Stimulated activated CD4-positive, alpha-beta T cell treated with anti-CD3 and anti-CD28 coated beads, Interleukin-1b, Interleukin-23, amount 100 ng/mL, for 48 hours (primary cell): ENCODE measurements around the gene DOCK2.
"Not testable (repeated sequence)": the region's sequence is repeated elsewhere in the genome, so short reads cannot be mapped to it uniquely, and the experiment has no call there.

Experiments
- DNase-seq: peaks from one replicate; pipeline ENCODE4 v3.0.0-alpha.2; 2020

Gene DOCK2

GRCh38 chr5:169721771-169722170 lies 84.7 kb downstream of the DOCK2 start:
- no peak for DNase-seq

DNA sequence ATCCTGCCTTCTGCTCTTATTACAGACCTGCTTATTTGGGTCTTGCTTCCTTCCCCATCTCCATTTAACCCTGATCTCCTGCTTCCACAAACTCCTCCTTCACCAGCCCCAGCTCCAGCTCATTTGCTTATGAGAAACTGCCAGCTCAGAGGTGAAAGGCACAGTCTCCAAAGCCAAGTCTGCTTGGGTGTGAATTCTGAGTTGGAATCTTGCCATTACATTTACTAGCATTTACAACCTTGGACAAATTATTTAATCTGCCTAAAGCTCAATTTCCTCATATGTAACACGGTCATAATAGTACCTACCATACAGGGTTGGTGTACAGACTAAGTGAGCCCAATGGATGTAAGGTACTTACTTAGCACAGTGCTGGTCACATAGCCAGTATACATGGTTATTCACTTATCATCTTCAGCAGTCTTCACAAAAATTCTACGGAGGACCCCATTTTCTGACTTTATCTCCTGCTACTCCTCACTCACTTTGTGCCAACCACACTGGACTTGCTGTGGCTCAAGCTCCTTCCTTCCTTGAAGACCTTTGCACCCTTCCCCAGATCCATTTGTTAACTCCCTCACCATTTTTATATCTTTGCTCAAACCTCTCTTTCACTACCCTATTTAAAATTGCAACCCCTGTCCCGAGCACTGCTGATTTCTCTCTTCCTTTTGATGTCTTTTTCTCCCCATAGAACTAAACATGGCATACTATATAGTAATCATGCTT lies 86.2 kb downstream of the DOCK2 start:
- DNase-seq: no peak

- no peak for DNase-seq
These were observed 87.4 kb downstream of the DOCK2 start for GRCh38 chr5:169724303-169725087.

DNA sequence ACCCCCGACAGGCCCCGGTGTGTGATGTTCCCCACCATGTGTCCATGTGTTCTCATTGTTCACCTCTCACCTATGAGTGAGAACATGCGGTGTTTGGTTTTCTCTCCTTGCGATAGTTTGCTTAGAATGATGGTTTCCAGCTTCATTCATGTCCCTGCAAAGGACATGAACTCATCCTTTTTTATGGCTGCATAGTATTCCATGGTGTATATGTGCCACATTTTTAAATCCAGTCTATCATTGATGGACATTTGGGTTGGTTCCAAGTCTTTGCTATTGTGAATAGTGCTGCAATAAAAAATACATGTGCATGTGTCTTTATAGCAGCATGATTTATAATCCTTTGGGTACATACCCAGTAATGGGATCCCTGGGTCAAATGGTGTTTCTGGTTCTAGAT lies 88.6 kb downstream of the DOCK2 start:
- DNase-seq: not testable (repeated sequence)

DNA sequence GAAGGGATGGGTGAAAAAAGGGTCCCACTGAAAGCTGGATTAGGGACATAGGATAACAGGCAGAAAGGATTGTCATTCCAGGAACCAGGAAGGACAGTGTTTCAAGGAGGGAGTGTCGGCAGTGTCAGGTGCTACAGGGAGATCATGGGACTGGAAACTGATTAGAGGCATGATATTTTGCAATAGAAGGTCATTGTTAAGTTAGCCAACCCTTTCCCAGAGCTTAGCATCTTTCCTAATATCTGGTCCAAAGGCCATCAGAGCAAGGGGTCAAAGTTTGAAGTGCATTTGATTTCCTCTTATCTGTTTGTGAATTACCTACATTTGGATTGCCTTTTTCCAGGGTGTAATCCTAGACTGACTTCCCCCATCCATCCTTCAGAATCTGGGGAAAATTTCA lies 91.3 kb downstream of the DOCK2 start:
- DNase-seq: no peak

DNA sequence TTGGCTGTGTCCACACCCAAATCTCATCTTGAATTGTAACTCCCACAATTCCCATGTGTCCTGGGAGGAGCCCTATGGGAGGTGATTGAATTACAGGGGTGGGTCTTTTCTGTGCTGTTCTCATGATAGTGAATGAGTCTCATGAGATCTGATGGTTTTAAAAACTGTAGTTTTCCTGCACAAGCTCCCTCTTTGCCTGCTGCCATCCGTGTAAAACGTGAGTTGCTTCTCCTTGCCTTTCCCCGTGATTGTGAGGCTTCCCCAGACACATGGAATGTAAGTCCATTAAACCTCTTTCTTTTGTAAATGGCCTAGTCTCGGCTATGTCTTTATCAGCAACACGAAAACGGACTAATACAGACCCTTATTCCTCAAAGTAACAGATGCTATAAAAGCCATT lies 94.1 kb downstream of the DOCK2 start:
- DNase-seq: no peak

GRCh38 chr5:169732841-169733240 lies 95.8 kb downstream of the DOCK2 start:
- no peak for DNase-seq

DNA sequence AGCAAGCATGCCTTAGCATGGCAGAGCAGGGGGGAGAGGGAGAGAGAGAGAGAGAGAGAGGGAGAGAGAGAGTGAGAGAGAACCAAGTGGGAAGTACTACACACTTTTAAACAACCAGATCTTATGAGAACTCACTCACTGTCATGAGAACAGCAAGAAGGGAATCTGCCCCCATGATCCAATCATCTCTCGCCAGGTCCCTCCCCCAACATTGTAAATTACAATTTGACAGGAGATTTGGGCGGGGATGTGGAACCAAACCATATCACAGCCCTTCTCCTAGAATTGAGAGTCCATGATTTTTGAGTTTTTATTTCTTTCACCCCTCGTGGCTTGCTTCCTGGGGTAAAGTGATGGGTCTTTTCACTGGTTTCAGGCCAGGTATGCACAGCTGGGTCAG lies 98.8 kb downstream of the DOCK2 start:
- no peak for DNase-seq

DNA sequence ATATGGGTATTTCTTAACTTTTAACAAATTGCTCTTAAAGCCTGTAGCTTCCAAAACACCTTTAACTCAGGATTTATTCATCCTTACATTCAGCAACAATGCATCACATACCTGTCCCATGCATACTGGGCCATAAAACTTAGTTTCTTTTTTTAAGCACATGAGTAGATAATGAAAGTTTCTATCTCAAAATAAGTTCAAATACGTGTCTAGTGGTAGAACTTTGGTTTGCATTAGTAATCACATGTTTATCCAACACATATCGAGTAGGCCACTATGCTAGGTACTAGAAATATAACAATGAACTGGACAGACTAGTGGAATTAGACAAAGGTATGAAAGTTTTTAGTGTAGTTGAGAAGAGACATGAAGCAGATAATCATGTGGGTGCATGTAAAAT lies 99.6 kb downstream of the DOCK2 start:
- DNase-seq: no peak

DNA sequence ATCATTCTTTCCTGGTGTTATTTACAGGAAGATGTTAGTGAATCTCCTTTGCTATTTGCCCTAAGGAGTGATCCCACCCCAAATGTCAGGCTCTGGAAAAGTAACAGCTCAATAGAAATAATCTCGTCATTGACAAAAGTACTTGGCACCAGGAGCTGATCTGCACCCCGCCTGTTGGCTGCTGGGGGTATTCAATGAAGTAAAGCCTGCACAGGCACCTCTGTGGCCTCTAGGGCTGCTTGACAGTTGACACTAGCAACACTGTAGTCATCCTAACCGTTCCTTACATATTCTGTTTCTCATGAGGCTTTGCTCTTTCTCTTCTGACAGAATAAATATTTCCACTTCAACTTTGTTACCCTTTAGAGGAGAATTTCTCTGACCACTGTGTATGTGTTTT lies 103.4 kb downstream of the DOCK2 start:
- no peak for DNase-seq

GRCh38 chr5:169742771-169743296 lies 105.8 kb downstream of the DOCK2 start:
- DNase-seq: no peak

GRCh38 chr5:169744336-169744735 lies 107.3 kb downstream of the DOCK2 start:
- DNase-seq: no peak

GRCh38 chr5:169745441-169746146 lies 108.5 kb downstream of the DOCK2 start:
- DNase-seq: no peak

DNA sequence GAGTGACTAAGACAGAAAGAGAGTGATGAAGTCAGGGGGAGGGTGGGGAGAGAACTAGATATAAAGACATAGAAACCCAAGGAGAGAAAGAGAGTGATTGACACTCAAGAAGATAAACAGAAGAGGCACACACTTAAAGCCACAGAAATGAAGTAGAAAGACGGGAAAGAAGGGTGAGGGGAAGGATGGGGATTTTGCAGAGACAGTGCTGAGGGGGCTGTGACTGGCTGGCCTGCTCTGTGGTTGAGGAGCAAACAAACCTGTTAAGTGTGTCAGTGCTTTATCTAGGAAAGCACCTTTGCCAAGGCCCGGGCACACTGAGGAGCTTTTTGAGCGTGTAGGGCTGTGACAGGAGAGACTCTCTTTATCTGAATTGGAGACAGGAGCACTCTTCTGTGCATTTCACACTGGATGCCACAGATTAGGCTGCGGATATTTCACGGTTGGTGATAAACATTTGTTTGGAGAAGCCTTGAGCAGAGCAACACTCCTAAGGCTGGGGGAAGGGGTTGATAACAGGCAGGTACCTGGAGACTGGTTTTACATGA lies 109.1 kb downstream of the DOCK2 start:
- no peak for DNase-seq

DNA sequence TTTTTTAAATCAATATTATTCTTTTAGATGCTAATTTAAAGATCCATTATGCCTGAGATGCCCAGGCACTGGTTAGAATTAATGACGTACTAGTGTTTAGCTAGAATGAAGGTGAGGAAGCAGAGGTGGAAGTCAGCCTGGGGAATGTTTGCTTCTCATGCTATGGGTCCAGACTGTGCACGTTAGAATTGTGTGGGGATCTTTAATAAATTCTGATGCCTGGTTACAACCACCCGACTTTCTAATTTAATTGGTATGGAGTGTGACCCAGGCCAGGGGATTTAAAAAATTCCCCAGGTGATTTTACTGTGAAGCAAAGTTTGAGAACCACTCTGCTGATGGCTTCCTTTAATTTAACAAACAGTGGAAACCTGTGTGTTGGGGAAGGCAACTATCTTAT lies 111.1 kb downstream of the DOCK2 start:
- no peak for DNase-seq

DNA sequence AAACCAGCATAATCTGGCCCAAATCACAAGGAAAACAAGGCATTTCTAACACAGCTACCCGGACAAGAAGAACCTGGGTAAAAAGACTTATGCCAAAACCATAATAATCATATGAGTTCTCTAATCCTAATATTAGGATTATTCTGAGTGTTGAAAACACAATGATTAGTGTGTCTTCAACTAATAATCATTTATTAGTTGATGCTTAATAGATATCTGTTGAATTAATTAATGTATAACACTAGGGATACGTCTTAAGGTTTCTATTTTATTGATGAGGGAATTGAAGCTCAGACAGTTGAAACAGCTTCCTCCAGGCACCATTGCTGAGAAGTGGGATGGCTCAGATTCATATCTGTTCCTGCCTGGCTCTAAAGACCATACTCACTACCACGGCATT lies 112.2 kb downstream of the DOCK2 start:
- no peak for DNase-seq

- no peak for DNase-seq
These were observed 114.4 kb downstream of the DOCK2 start for GRCh38 chr5:169751490-169751889.

GRCh38 chr5:169752566-169752965 lies 115.5 kb downstream of the DOCK2 start:
- not testable (repeated sequence) for DNase-seq

- DNase-seq: no peak
These were observed 116.7 kb downstream of the DOCK2 start for GRCh38 chr5:169753795-169754194.

GRCh38 chr5:169754737-169755136 lies 117.7 kb downstream of the DOCK2 start:
- DNase-seq: no peak

DNA sequence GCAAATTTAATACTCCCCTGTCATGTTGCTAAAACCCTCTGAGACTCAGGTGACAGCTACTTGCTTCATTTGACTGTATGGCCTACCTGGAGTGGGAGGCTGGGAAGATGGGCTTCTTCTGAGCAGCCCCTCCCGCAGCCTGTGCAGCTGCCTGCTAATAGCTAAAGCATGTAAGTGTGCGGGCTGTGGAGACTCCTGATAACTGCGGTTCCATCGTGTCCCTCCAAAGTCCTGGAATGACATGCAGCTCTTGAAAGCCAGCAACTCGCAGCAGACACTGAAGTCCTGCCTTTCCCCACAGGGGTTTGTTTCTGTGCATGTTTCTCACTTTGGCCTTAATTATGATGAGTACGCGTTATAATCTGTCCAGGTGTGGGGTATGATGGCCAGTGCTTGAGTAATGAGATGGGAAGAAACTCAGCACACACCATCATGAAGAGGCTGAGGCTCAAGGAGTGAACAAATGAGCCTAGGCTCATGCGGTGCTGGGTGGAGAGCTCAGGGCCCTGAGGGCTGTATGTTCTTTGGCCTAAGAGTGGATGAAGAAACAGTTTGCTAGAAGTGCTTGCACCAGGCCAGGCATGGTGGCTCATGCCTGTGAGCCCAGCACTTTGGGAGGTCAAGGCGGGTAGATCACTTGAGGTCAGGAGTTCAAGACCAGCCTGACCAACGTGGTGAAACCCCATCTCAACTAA lies 119.1 kb downstream of the DOCK2 start:
- DNase-seq: no peak

- no peak for DNase-seq
These were observed 119.9 kb downstream of the DOCK2 start for GRCh38 chr5:169757016-169757415.

GRCh38 chr5:169758886-169759285 lies 121.8 kb downstream of the DOCK2 start:
- DNase-seq: no peak
